Suprapubic skin (tissue), 3 donors: ENCODE results near the gene LRRFIP1.

Experiments used
- CTCF ChIP-seq, 2 donors: fragments of 200-600 bp in 1 of 2; fragments of 450-650 bp in 1 of 2; sonication (generic) in 1 of 2; IDR thresholded peaks; one replicate each; pipeline ENCODE4 v1.5.1; 2016 to 2019; ENCODE audit warnings: antibody characterized with exemption in 2 of 2, mild to moderate bottlenecking in 1 of 2, moderate library complexity in 1 of 2
- POLR2A ChIP-seq, 2 donors: fragments of 450-650 bp; IDR thresholded peaks; one replicate each; pipeline ENCODE4 v1.6.1; 2017; ENCODE audit warnings: antibody characterized with exemption in 2 of 2, mild to moderate bottlenecking in 2 of 2, moderate library complexity in 2 of 2

DNA sequence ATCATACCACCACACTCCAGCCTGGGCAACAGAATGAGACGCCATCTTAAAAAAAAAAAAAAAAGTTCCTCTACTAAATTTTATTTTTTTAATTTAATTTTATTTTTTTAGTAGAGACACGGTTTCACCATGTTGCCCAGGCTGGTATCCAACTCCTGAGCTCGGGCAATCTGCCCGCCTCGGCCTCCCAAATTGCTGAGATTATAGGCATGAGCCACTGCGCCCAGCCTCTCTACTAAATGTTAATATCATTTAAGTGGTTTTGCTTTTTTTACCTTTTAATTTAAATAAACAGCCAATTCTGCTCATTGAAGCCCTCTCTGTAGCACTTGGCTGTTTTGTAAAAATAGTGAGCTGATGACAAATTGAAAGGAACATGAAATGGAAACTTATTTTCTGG is 46.1 kb upstream of the LRRFIP1 start:
- TF ChIP-seq CTCF (IDR thresholded peaks at IDR 0.05): no peak
- no peak for TF ChIP-seq POLR2A (IDR thresholded peaks at IDR 0.05)
